HepG2 (cell line): ENCODE measurements around the gene CD4. TPM values are rescaled to one million over a fixed set of nuclear protein-coding genes. Genes with fewer than 3 reads are reported as not detected.

Experiments
- CSRNP2 ChIP-seq: sonication (generic); formaldehyde crosslinking; conservative IDR thresholded peaks from 2 replicates; pipeline ENCODE4 v1.8.0; 2022; ENCODE audit warnings: low read depth, missing genetic modification reagents
- GABPB1 ChIP-seq: IDR thresholded peaks from 2 replicates; pipeline ENCODE4 v1.6.1; 2016; ENCODE audit warnings: mild to moderate bottlenecking, missing genetic modification reagents, moderate library complexity, missing compliant biosample characterization
- GLI4 ChIP-seq: sonication (generic); formaldehyde crosslinking; IDR thresholded peaks from 2 replicates; pipeline ENCODE4 v1.5.1; 2020; ENCODE audit warnings: missing genetic modification reagents, mild to moderate bottlenecking, moderate library complexity, borderline replicate concordance
- HINFP ChIP-seq: sonication (generic); formaldehyde crosslinking; IDR thresholded peaks from 2 replicates; pipeline ENCODE4 v1.4.0; 2020; ENCODE audit warnings: low read depth, mild to moderate bottlenecking, missing genetic modification reagents
- HOXA3 ChIP-seq: sonication (generic); formaldehyde crosslinking; IDR thresholded peaks from 2 replicates; pipeline ENCODE4 v1.5.0; 2020; ENCODE audit warnings: missing genetic modification reagents
- IKZF4 ChIP-seq: sonication (generic); formaldehyde crosslinking; IDR thresholded peaks from 2 replicates; pipeline ENCODE4 v1.5.1; 2020; ENCODE audit warnings: borderline replicate concordance, mild to moderate bottlenecking, low read depth, missing genetic modification reagents; ENCODE audit errors: not compliant biosample characterization
- KAT8 ChIP-seq: IDR thresholded peaks from 2 replicates; pipeline ENCODE4 v1.6.1; 2016; ENCODE audit warnings: missing genetic modification reagents, missing compliant biosample characterization
- REPIN1 ChIP-seq: sonication (generic); formaldehyde crosslinking; IDR thresholded peaks from 2 replicates; pipeline ENCODE4 v1.8.0; 2022; ENCODE audit warnings: missing genetic modification reagents, low read depth, mild to moderate bottlenecking, borderline replicate concordance
- RXRA ChIP-seq: sonication (generic); formaldehyde crosslinking; IDR thresholded peaks from 2 replicates; pipeline ENCODE4 v1.5.1; 2020; ENCODE audit warnings: missing genetic modification reagents
- STAG1 ChIP-seq: sonication (generic); formaldehyde crosslinking; IDR thresholded peaks from 2 replicates; pipeline ENCODE4 v1.4.0; 2020; ENCODE audit warnings: missing genetic modification reagents
- ZBTB14 ChIP-seq: sonication (generic); formaldehyde crosslinking; IDR thresholded peaks from 2 replicates; pipeline ENCODE4 v1.4.0; 2020; ENCODE audit warnings: missing genetic modification reagents
- ZMYM3 ChIP-seq: sonication (generic); formaldehyde crosslinking; IDR thresholded peaks from 2 replicates; pipeline ENCODE4 v1.5.1; 2020; ENCODE audit warnings: mild to moderate bottlenecking, missing genetic modification reagents
- ZNF143 ChIP-seq: sonication (generic); formaldehyde crosslinking; IDR thresholded peaks from 2 replicates; pipeline ENCODE4 v1.4.0; 2020; ENCODE audit warnings: missing genetic modification reagents
- ZNF253 ChIP-seq: sonication (generic); formaldehyde crosslinking; IDR thresholded peaks from 2 replicates; pipeline ENCODE4 v1.8.0; 2022; ENCODE audit warnings: mild to moderate bottlenecking, missing genetic modification reagents, borderline replicate concordance
- ZNF263 ChIP-seq: sonication (generic); formaldehyde crosslinking; IDR thresholded peaks from 2 replicates; pipeline ENCODE4 v1.4.0; 2020; ENCODE audit warnings: missing genetic modification reagents
- ZNF274 ChIP-seq: sonication (generic); formaldehyde crosslinking; IDR thresholded peaks from 2 replicates; pipeline ENCODE4 v1.5.1; 2020; ENCODE audit warnings: mild to moderate bottlenecking, missing genetic modification reagents
- ZNF282 ChIP-seq: fragments of 450-650 bp; IDR thresholded peaks from 2 replicates; pipeline ENCODE4 v1.6.1; 2018; ENCODE audit not compliant: partially characterized antibody
- ZNF3 ChIP-seq: IDR thresholded peaks from 2 replicates; pipeline ENCODE4 v1.7.0; 2017; ENCODE audit warnings: inconsistent platforms
- ZNF33A ChIP-seq: sonication (generic); formaldehyde crosslinking; IDR thresholded peaks from 2 replicates; pipeline ENCODE4 v1.5.1; 2020; ENCODE audit warnings: missing genetic modification reagents, mild to moderate bottlenecking, moderate library complexity, borderline replicate concordance
- ZNF430 ChIP-seq: sonication (generic); formaldehyde crosslinking; IDR thresholded peaks from 2 replicates; pipeline ENCODE4 v1.9.0; 2021; ENCODE audit warnings: mild to moderate bottlenecking, missing genetic modification reagents
- ZNF512 ChIP-seq: sonication (generic); formaldehyde crosslinking; IDR thresholded peaks from 2 replicates; pipeline ENCODE4 v1.4.0; 2020; ENCODE audit warnings: mild to moderate bottlenecking, missing genetic modification reagents
- ZNF691 ChIP-seq: sonication (generic); formaldehyde crosslinking; IDR thresholded peaks from 2 replicates; pipeline ENCODE4 v1.4.0; 2020; ENCODE audit warnings: missing genetic modification reagents, low read depth, mild to moderate bottlenecking, borderline replicate concordance
- ZNF720 ChIP-seq: sonication (generic); formaldehyde crosslinking; IDR thresholded peaks from 2 replicates; pipeline ENCODE4 v1.4.0; 2020; ENCODE audit warnings: missing genetic modification reagents
- ZNF83 ChIP-seq: sonication (generic); formaldehyde crosslinking; IDR thresholded peaks from 2 replicates; pipeline ENCODE4 v1.4.0; 2020; ENCODE audit warnings: missing genetic modification reagents, mild to moderate bottlenecking, borderline replicate concordance
- polyA plus RNA-seq, 8 experiments: library from polyadenylated mRNA; depleted of rRNA in 3 of 8; stranded (reverse) in 7 of 8; unstranded in 1 of 8; fragments of >200 nt; fragmentation: Illumina TruSeq in 4 of 8; extraction: Trizol in 4 of 8; gene quantifications; 2 replicates each; pipeline versions ENCODE4 v1.2.1 to v1.2.3, GENCODE V29; 2011 to 2016; ENCODE audit warnings: low read depth in 4 of 8, missing spikeins in 1 of 8, mixed read lengths in 1 of 8; ENCODE audit not compliant: insufficient read depth in 1 of 8
- total RNA-seq, 5 experiments: library from RNA; depleted of rRNA; stranded (reverse); fragments of >200 nt; fragmentation: Illumina TruSeq; extraction: Trizol; gene quantifications; 2 replicates each; pipeline ENCODE4 v1.2.3, GENCODE V29; 2016; ENCODE audit warnings: low read depth in 1 of 5

The CD4 gene
- total and polyA plus RNA-seq, 2 of the 13 experiments (the other 11 are each of a cell fraction or from before 2014, with no cell fraction given) = 0.07 to 0.95 TPM

- no peak for TF ChIP-seq IKZF4 (CRISPR knock-in tag)
- no peak for TF ChIP-seq HOXA3 (CRISPR knock-in tag)
- no peak for TF ChIP-seq ZBTB14 (CRISPR knock-in tag)
- TF ChIP-seq ZNF83 (CRISPR knock-in tag) = no peak
- TF ChIP-seq ZNF512 (CRISPR knock-in tag) = no peak
- TF ChIP-seq CSRNP2 = no peak
- no peak for TF ChIP-seq ZNF282
- TF ChIP-seq ZNF720 (CRISPR knock-in tag) = no peak
- TF ChIP-seq ZNF143 (CRISPR knock-in tag) = no peak
- TF ChIP-seq ZNF274 (CRISPR knock-in tag) = no peak
- 0 out of 2 replicates have a peak, but pooled peaks have one; percentile 6 for TF ChIP-seq STAG1 (CRISPR knock-in tag)
- TF ChIP-seq GLI4 (CRISPR knock-in tag) = no peak
- peak; percentile 15; the same call in 1 of the 2 replicates for TF ChIP-seq ZNF430 (CRISPR knock-in tag)
- TF ChIP-seq ZNF33A (CRISPR knock-in tag) = no peak
- no peak for TF ChIP-seq ZNF3 (CRISPR knock-in tag)
- no peak for TF ChIP-seq RXRA (CRISPR knock-in tag)
- peak; percentile 48; the same call in 1 of the 2 replicates for TF ChIP-seq REPIN1 (CRISPR knock-in tag)
- no peak; the same call in 1 of the 2 replicates for TF ChIP-seq GABPB1 (CRISPR knock-in tag)
- no peak; the same call in 1 of the 2 replicates for TF ChIP-seq ZNF253 (CRISPR knock-in tag)
- no peak for TF ChIP-seq KAT8 (CRISPR knock-in tag)
- TF ChIP-seq HINFP (CRISPR knock-in tag) = no peak; the same call in 1 of the 2 replicates
- TF ChIP-seq ZNF691 (CRISPR knock-in tag) = no peak
- no peak for TF ChIP-seq ZNF263 (CRISPR knock-in tag)
- TF ChIP-seq ZMYM3 (CRISPR knock-in tag) = no peak
These were observed 62.0 kb downstream of the CD4 start, which contains the start of gene CDCA3 (continued) for GRCh38 chr12:6851153-6851920.
